GM12872 (cell line): Measurements from ENCODE around the gene CAMTA1.

Source experiments
- TF ChIP-seq, protein P1 (sequence below): IDR thresholded peaks from 3 replicates; pipeline ENCODE4 v1.5.1; 2011; ENCODE audit warnings: low read depth, mild to moderate bottlenecking, low read length, moderate library complexity; ENCODE audit not compliant: insufficient read depth

CAMTA1 gene

DNA sequence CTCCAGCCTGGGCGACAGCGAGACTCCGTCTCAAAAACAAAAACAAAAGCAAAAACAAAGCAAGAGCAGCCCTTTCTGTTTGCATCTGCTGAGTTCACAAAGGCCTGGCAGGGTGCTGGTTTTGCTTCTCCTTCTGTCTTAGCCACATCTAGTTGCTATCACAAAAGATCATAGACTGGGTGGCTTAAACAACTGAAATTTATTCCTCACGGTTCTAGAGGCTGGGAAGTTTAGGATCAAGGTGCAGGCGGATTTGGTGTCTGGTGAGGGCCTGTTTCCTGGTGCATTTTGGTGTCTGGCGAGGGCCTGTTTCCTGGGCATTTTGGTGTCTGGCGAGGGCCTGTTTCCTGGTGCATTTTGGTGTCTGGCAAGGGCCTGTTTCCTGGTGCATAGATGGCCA is 471.3 kb downstream of the CAMTA1 start:
- TF ChIP-seq, protein P1, sequence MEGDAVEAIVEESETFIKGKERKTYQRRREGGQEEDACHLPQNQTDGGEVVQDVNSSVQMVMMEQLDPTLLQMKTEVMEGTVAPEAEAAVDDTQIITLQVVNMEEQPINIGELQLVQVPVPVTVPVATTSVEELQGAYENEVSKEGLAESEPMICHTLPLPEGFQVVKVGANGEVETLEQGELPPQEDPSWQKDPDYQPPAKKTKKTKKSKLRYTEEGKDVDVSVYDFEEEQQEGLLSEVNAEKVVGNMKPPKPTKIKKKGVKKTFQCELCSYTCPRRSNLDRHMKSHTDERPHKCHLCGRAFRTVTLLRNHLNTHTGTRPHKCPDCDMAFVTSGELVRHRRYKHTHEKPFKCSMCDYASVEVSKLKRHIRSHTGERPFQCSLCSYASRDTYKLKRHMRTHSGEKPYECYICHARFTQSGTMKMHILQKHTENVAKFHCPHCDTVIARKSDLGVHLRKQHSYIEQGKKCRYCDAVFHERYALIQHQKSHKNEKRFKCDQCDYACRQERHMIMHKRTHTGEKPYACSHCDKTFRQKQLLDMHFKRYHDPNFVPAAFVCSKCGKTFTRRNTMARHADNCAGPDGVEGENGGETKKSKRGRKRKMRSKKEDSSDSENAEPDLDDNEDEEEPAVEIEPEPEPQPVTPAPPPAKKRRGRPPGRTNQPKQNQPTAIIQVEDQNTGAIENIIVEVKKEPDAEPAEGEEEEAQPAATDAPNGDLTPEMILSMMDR: no peak

DNA sequence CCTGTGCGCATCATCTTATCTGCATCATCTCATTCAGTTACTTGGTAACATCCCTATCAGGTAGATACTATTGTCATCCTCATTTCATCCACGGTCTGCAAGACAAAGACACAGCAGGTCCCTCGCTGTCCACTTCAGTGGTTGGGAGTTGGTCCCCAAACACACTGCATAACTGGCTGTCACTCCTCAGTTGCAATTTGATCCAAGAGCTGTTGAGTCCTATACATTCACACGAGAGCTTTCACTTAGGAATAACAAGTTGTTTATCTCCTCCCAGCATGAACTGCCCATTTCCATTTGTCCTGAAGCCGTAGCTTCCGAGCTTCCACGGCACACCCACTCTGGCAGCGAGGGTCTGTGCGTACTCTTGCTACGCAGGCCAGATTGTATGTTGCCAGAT is 472.0 kb downstream of the CAMTA1 start:
- TF ChIP-seq, protein P1: no peak

GRCh38 chr1:7258589-7259135 is 473.4 kb downstream of the CAMTA1 start:
- TF ChIP-seq, protein P1: no peak

DNA sequence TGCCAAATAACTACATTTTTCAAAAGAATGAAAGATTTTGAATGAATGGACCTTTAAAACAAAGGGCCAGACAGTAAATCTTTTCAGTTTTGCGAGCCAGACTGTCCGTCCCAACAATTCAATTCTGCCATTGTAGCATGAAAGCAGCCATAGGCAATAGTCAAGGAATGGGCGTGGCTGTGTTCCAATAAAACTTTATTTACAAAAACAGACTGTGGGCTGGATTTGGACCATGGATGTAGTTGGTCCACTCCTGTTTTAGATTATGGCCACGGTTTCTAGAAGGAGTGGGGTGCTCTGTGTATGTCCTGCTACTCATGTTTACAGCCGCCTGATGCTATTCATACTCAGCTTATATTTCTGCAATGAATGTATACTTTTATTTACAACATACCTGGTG is 474.7 kb downstream of the CAMTA1 start:
- TF ChIP-seq, protein P1: no peak

DNA sequence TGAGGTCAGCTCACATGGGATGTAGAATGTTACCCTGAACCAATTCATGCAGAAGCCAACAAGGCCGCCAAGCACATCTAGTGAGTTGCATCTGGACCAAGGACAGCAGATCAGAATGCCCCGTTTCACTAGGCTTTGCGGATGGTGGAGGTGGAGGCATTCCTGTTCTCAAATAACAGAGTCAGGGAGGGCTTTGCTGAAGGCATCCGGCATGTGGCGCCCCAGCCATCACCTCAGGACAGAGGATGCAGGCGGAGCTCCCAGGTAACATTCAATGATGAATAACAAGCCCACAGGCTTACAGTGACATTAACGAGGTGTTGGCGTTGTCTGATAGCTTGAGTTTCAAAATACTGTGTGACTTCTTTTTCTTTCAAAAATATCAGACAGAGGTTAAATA is 476.2 kb downstream of the CAMTA1 start:
- TF ChIP-seq, protein P1: no peak

DNA sequence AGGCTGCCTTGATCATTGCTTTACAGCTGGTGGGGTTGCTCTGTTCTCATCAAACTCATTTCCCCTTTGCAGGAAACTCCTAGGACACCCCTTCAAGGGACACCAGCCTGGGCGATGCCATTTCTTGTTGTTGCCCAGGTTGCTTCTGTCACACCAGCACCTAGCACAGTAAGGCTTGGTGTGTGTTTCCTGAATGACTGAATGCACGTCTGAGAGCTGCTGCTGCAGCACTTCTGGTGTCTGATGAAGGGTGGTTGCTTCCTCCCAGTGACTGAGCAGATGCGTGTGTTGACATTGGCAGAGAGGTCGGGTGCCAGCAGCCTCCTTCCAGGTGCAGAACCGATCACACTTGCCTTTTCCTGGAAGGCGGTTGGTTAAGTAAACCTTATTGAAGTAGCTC is 477.4 kb downstream of the CAMTA1 start:
- TF ChIP-seq, protein P1: no peak

- TF ChIP-seq, protein P1: no peak
Observed at GRCh38 chr1:7263021-7263960, 478.0 kb downstream of the CAMTA1 start.
